WTC11 (cell line): ENCODE data around the gene KIF5C. TPM values are rescaled to one million over a fixed set of nuclear protein-coding genes. Genes with fewer than 3 reads are reported as not detected.

Experiments
- ATAC-seq: fragments of 200-7000 bp; cut with Tn5 transposase; 2 replicates; pipeline ENCODE4 v1.10.0; 2021; ENCODE audit warnings: mild to moderate bottlenecking, moderate library complexity
- CTCF ChIA-PET: fragments of 300-600 bp; sonication (Branson Sonifier 250); formaldehyde crosslinking; loops from one replicate; lab custom pipeline; 2021; ENCODE audit warnings: antibody characterized with exemption; lab: Charles Lee
- POLR2A ChIA-PET: fragments of 350-600 bp; sonication (Branson Sonifier 250); formaldehyde crosslinking; loops from one replicate; lab custom pipeline; 2021; ENCODE audit warnings: antibody characterized with exemption; lab: Charles Lee
- DNase-seq: peaks from one replicate; pipeline ENCODE4 v3.0.0; 2021; ENCODE audit warnings: low spot score
- H3K27ac Mint-ChIP-seq: 2 replicates; pipeline ENCODE4 v1.8.0; 2021; ENCODE audit warnings: mixed read lengths
- H3K27me3 Mint-ChIP-seq: 2 replicates; pipeline ENCODE4 v1.8.0; 2021; ENCODE audit warnings: low read depth, mild to moderate bottlenecking, moderate library complexity, mixed read lengths
- H3K36me3 Mint-ChIP-seq: 2 replicates; pipeline ENCODE4 v1.8.0; 2021; ENCODE audit warnings: mixed read lengths
- H3K4me1 Mint-ChIP-seq: 2 replicates; pipeline ENCODE4 v1.8.0; 2022; ENCODE audit warnings: mixed read lengths
- H3K4me3 Mint-ChIP-seq: 2 replicates; pipeline ENCODE4 v1.8.0; 2021; ENCODE audit warnings: mild to moderate bottlenecking, moderate library complexity, mixed read lengths
- H3K9me3 Mint-ChIP-seq: 2 replicates; pipeline ENCODE4 v1.8.0; 2021; ENCODE audit warnings: mixed read lengths
- ATF6 ChIP-seq: sonication (generic); formaldehyde crosslinking; IDR thresholded peaks from 2 replicates; pipeline ENCODE4 v1.8.1; 2023; ENCODE audit warnings: mild to moderate bottlenecking, missing genetic modification reagents
- CBFB ChIP-seq: sonication (generic); formaldehyde crosslinking; IDR thresholded peaks from 2 replicates; pipeline ENCODE4 v1.8.1; 2022; ENCODE audit warnings: mild to moderate bottlenecking, low read depth, missing genetic modification reagents
- CDX4 ChIP-seq: fragments of 250-450 bp; sonication (Bioruptor Pico); IDR thresholded peaks from 2 replicates; pipeline ENCODE4 v1.9.0; 2021; ENCODE audit warnings: moderate library complexity, mild to moderate bottlenecking, inconsistent platforms, borderline replicate concordance
- ETV6 ChIP-seq: sonication (generic); formaldehyde crosslinking; IDR thresholded peaks from 2 replicates; pipeline ENCODE4 v1.8.1; 2022; ENCODE audit warnings: mild to moderate bottlenecking, missing genetic modification reagents
- KAT7 ChIP-seq: sonication (generic); formaldehyde crosslinking; IDR thresholded peaks from 2 replicates; pipeline ENCODE4 v1.8.1; 2023; ENCODE audit warnings: missing genetic modification reagents, mild to moderate bottlenecking, borderline replicate concordance
- MLX ChIP-seq: sonication (generic); formaldehyde crosslinking; IDR thresholded peaks from 2 replicates; pipeline ENCODE4 v1.8.1; 2023; ENCODE audit warnings: mild to moderate bottlenecking, missing genetic modification reagents, moderate library complexity
- NR2C2 ChIP-seq: sonication (generic); formaldehyde crosslinking; IDR thresholded peaks from 2 replicates; pipeline ENCODE4 v1.8.0; 2022; ENCODE audit warnings: mild to moderate bottlenecking, missing genetic modification reagents
- OVOL2 ChIP-seq: fragments of 250-450 bp; sonication (Bioruptor Pico); IDR thresholded peaks from 2 replicates; pipeline ENCODE4 v1.9.0; 2021; ENCODE audit warnings: mild to moderate bottlenecking, borderline replicate concordance
- PRDM15 ChIP-seq: sonication (generic); formaldehyde crosslinking; IDR thresholded peaks from 2 replicates; pipeline ENCODE4 v1.8.0; 2022; ENCODE audit warnings: missing genetic modification reagents
- PRRX2 ChIP-seq: fragments of 250-450 bp; sonication (Bioruptor Pico); IDR thresholded peaks from 2 replicates; pipeline ENCODE4 v1.8.0; 2021; ENCODE audit warnings: mild to moderate bottlenecking
- RORB ChIP-seq: fragments of 250-450 bp; sonication (Bioruptor Pico); IDR thresholded peaks from 2 replicates; pipeline ENCODE4 v1.9.0; 2021; ENCODE audit warnings: mild to moderate bottlenecking
- SP1 ChIP-seq: sonication (generic); formaldehyde crosslinking; conservative IDR thresholded peaks from 2 replicates; pipeline ENCODE4 v1.8.1; 2022; ENCODE audit warnings: missing genetic modification reagents
- TEAD1 ChIP-seq: sonication (generic); formaldehyde crosslinking; IDR thresholded peaks from 2 replicates; pipeline ENCODE4 v1.8.0; 2022; ENCODE audit warnings: mild to moderate bottlenecking, missing genetic modification reagents
- USF1 ChIP-seq: sonication (generic); formaldehyde crosslinking; IDR thresholded peaks from 2 replicates; pipeline ENCODE4 v1.8.0; 2022; ENCODE audit warnings: mild to moderate bottlenecking, missing genetic modification reagents
- USF2 ChIP-seq: sonication (generic); formaldehyde crosslinking; IDR thresholded peaks from 2 replicates; pipeline ENCODE4 v1.8.1; 2023; ENCODE audit warnings: mild to moderate bottlenecking, missing genetic modification reagents, moderate library complexity
- ZBTB21 ChIP-seq: sonication (generic); formaldehyde crosslinking; IDR thresholded peaks from 2 replicates; pipeline ENCODE4 v1.8.1; 2023; ENCODE audit warnings: mild to moderate bottlenecking, missing genetic modification reagents, borderline replicate concordance
- ZNF138 ChIP-seq: sonication (generic); formaldehyde crosslinking; conservative IDR thresholded peaks from 2 replicates; pipeline ENCODE4 v1.8.1; 2022; ENCODE audit warnings: mild to moderate bottlenecking, moderate library complexity, missing genetic modification reagents
- ZNF416 ChIP-seq: fragments of 250-450 bp; sonication (Bioruptor Pico); IDR thresholded peaks from 2 replicates; pipeline ENCODE4 v1.9.0; 2021; ENCODE audit warnings: mild to moderate bottlenecking, inconsistent platforms
- ZNF532 ChIP-seq: fragments of 250-450 bp; sonication (Bioruptor Pico); IDR thresholded peaks from 2 replicates; pipeline ENCODE4 v1.9.0; 2021; ENCODE audit warnings: mild to moderate bottlenecking, borderline replicate concordance
- ZSCAN18 ChIP-seq: fragments of 250-450 bp; sonication (Bioruptor Pico); IDR thresholded peaks from 2 replicates; pipeline ENCODE4 v2.1.2; 2022; ENCODE audit warnings: mild to moderate bottlenecking, moderate library complexity
- total RNA-seq: library from RNA; stranded (reverse); gene quantifications from 3 replicates; pipeline ENCODE4 v1.2.3, GENCODE V29; 2021

The KIF5C gene
- total RNA-seq, 1 experiment from 2014 or later = 73.5 TPM

GRCh38 chr2:149012545-149012944, 137.5 kb downstream of the KIF5C start:
- POLR2A ChIA-PET = no interaction called here
- H3K4me3 Mint-ChIP-seq = no peak overlapping the region
- no peak for TF ChIP-seq ZNF138 (CRISPR knock-in tag)
- no peak for TF ChIP-seq MLX (CRISPR knock-in tag)
- no peak for TF ChIP-seq CBFB
- no peak for TF ChIP-seq TEAD1 (CRISPR knock-in tag)
- no peak for TF ChIP-seq NR2C2 (CRISPR knock-in tag)
- no peak for TF ChIP-seq PRDM15
- no peak for TF ChIP-seq ZSCAN18 (CRISPR knock-in tag)
- no peak for TF ChIP-seq PRRX2
- TF ChIP-seq ZNF416 (CRISPR knock-in tag) = no peak
- no peak for TF ChIP-seq ETV6 (CRISPR knock-in tag)
- TF ChIP-seq USF2 = no peak
- H3K27me3 Mint-ChIP-seq = no peaks in the 10 kb centered on the region
- DNase-seq = no peak
- H3K27ac Mint-ChIP-seq = no peak overlapping the region
- CTCF ChIA-PET = no interaction called here
- H3K9me3 Mint-ChIP-seq = no peaks in the 10 kb centered on the region
- H3K4me1 Mint-ChIP-seq = peaks cover 25% of the 10 kb centered on the region
- H3K36me3 Mint-ChIP-seq = peaks cover 55% of the 10 kb centered on the region
- ATAC-seq = no peak

GRCh38 chr2:149015501-149015900, 140.5 kb downstream of the KIF5C start:
- DNase-seq = no peak
- Mint-ChIP-seq H3K27me3 (no peaks in the 10 kb centered on the region), H3K27ac (no peak overlapping the region), H3K36me3 (peaks cover 42% of the 10 kb centered on the region), H3K9me3 (no peaks in the 10 kb centered on the region), H3K4me1 (peaks cover 13% of the 10 kb centered on the region), H3K4me3 (no peak overlapping the region)
- POLR2A ChIA-PET = no interaction called here
- CTCF ChIA-PET = interaction anchor here (1.0 to 6.5 kb wide), 5 partner anchors 15 to 537 kb away, joined by 3 to 104 read pairs (median 4); partner anchors contain the start of gene LYPD6B
- ATAC-seq = no peak
- TF ChIP-seq KAT7 (CRISPR knock-in tag) (no peak), ZNF532 (CRISPR knock-in tag) (no peak), ZBTB21 (CRISPR knock-in tag) (no peak), PRRX2 (no peak), OVOL2 (CRISPR knock-in tag) (no peak), SP1 (CRISPR knock-in tag) (no peak), CDX4 (no peak), USF1 (CRISPR knock-in tag) (no peak), ZSCAN18 (CRISPR knock-in tag) (no peak), RORB (CRISPR knock-in tag) (no peak), ATF6 (CRISPR knock-in tag) (no peak)
